NCI-H82 treated with DMSO at 0.1 percent for 48 hours (cell line): Measurements from ENCODE around the gene PPWD1.
"Not testable (repeated sequence)": the region's sequence is repeated elsewhere in the genome, so short reads cannot be mapped to it uniquely, and the experiment has no call there.

ENCODE experiments used
- DNase-seq: peaks from one replicate; lab custom pipeline; 2025; ENCODE audit not compliant: unreplicated experiment; lab: John Stamatoyannopoulos, UW

PPWD1 gene

DNA sequence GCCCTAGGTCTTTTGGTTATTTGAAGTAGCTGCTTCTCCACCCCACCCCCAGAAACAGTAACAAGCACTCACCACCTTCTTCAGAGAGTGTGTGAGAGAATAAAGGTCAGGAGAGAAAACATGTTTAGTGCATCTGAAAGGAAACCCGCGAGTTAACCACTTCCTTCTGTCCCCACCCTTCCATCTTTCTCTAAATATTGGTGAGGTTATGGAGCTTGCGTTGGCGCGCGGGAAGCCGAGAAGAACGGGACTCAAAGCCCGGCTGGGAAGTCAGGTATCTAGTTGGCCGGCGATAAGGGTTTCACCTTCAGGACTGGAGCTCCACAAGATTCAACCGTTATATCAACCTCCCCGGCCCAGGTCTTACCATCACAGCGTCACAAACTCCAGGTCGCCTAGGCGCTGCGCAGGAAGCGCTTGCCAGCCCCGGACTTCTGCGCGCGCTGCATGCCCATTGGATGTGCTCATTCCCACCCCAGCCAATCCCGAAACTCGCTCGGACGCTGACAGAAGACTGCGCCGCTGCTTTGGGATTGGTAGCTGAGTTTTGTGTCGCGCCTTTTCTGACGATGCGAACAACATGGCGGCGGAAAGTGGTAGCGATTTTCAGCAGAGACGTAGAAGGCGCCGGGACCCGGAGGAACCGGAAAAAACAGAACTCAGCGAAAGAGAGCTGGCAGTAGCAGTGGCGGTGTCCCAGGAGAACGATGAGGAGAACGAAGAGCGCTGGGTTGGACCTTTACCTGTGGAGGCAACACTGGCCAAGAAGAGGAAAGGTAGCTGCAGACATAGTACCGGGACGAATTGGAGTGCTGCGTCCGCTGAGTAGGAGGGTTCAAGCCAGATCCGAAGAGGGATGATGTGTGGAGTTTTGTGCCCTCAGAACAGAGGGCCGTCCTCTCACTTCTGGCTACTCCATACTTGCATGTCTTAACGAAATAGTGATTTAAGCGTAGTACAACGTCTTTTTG, at the start of gene PPWD1, which contains the start of gene CENPK:
PPWD1 (plus strand) TSS at position 566 of the 971 bp plus-strand sequence; CDS start at position 581, 15 bp downstream.
CENPK (minus strand) TSS at position 438 of the 971 bp plus-strand sequence. CDS start 8,261 bp downstream, outside the sequence.
- DNase-seq: peak; percentile 83

- no peak for DNase-seq
These were observed 37.4 kb upstream of the PPWD1 start for GRCh38 chr5:65525726-65526125.

DNA sequence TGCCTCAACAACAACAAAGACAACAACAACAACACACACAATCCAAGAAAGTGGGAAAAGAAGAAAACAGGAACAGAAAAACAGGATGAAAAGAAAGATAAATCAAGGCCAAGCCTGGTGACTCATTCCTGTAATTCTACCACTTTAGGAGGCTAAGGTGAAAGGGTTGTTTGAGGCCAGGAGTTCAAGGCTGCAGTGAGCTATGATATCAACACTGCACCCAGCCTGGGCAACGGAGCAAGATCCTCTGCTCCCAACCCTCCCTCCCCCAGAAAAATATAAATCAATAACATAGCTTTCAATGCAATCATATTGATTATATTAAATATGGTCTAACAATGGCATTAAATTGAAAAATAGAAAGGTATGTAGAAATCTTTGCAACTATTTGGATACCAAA, 32.2 kb upstream of the PPWD1 start:
- no peak for DNase-seq

GRCh38 chr5:65535529-65535987, 27.5 kb upstream of the PPWD1 start:
- DNase-seq: no peak

DNA sequence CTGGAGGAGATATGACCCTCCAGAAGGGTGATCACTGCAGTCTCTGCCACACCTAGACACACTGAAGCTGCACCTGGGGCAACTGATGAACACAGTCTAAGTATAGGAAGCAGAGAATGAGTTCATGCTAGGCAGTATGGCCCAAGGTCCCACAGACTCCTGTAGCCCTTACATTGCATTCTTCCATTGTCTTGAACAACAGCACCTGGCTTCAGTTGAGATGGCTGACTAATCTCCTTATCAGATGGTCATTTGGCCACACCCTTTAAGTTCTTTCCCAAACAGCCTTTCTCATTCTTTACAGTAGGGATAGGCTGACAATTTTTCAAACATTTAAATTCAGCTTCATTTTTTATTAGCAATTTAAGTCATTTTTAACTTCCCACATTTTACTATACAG, 23.3 kb upstream of the PPWD1 start:
- no peak for DNase-seq

- no peak for DNase-seq
These were observed 18.6 kb upstream of the PPWD1 start for GRCh38 chr5:65544473-65544872.

GRCh38 chr5:65546141-65546540, 17.0 kb upstream of the PPWD1 start:
- DNase-seq: no peak

GRCh38 chr5:65548281-65548680, 14.8 kb upstream of the PPWD1 start:
- DNase-seq: no peak

DNA sequence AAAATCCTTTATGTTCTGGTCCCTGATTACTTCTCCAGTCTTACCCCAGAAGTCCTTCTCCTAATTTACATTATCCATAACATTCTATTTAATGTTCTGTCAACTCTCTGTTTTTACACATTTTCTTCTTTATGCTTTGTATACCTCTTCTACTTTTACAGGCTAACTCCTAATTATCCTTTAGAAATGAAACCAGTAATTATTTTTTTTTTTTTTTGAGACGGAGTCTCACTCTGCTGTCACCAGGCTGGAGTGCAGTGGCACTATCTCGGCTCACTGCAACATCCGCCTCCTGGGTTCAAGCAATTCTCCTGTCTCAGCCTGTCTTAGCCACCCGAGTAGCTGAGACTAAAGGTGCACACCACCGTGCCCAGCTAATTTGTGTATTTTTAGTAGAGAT, 9.2 kb upstream of the PPWD1 start:
- DNase-seq: no peak

- no peak for DNase-seq
These were observed 7.8 kb upstream of the PPWD1 start for GRCh38 chr5:65555287-65555686.

DNA sequence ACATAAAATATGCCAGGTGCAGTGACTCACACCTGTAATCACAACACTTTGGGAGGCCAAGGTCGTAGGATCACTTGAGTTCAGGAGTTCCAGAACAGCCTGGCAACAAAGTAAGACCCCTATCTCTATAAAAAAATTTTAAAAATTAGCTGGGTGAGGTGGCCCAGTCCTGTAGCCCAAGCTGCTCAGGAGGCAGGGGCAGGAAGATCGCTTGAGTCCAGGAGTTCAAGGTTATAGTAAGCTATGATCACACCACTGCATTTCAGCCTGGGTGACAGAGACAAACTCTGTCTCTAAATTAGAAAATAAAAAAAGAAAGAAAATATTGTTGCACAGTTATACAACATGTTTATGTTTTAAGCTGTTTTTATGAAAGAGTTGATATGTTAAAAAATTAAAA, 6.9 kb upstream of the PPWD1 start:
- no peak for DNase-seq

GRCh38 chr5:65556718-65557117, 6.4 kb upstream of the PPWD1 start:
- DNase-seq: no peak

DNA sequence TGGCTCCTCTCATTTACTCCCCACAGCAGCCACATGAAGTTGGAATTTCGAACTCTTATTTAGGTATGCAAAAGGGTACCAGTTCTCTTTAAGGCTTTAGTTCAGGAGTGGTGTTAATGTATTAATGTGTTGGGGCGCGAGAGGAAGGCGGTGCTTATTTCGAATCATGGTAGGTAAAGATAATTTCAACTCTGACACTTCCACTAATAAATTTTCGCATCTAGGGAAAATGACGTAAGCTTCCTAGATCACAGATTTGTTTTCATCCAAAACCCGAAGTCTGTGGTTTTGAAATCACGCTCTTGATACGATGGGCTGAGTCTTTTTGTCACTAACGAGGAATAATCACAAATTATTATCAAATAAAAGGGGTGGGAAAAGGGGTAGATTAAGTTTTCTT, 681 bp downstream of the PPWD1 start:
- DNase-seq: no peak

GRCh38 chr5:65566505-65566904, 3.4 kb downstream of the PPWD1 start:
- no peak for DNase-seq

- no peak for DNase-seq
These were observed 7.6 kb downstream of the PPWD1 start for GRCh38 chr5:65570598-65571226.

DNA sequence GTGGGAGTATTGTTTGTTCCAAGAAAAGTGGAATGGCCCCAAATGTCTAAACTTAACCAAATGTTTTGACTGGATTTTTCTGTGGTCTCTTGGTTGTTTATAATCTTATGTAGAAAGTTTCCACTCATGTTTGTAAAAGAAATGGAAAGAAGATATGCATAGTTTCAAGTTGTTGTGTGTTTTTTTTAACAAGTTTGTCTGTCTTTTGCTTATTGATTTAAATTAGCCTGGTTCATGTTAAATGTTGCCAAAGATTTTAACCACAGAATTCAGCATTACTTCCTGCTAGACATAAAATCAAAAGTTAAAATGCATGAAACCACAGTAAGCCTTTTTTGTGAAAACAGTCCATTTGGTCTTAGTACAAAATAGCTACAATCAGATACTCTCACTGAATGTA, 14.0 kb downstream of the PPWD1 start:
- no peak for DNase-seq

- DNase-seq: no peak
These were observed 25.6 kb downstream of the PPWD1 start for GRCh38 chr5:65588694-65589093.

GRCh38 chr5:65601761-65602160, 38.7 kb downstream of the PPWD1 start:
- DNase-seq: not testable (repeated sequence)

DNA sequence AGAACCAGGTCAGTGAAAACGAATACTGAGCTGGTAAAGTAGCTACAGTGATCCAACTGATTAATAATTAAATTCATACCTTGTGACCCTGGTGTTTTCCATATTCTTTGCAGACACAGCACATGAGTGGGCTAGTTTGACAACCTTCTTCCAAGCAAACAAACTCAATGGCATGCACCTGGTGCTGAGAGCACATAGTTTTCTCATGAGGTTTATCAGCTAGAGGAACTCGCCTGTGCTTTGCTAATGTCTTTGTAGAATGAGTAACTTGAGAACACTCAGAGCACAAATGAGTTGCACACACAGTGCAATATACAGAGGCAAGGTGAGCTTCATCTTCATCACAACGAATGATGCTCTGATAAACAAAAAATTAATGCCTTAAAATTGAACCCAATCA, 48.4 kb downstream of the PPWD1 start:
- no peak for DNase-seq

DNA sequence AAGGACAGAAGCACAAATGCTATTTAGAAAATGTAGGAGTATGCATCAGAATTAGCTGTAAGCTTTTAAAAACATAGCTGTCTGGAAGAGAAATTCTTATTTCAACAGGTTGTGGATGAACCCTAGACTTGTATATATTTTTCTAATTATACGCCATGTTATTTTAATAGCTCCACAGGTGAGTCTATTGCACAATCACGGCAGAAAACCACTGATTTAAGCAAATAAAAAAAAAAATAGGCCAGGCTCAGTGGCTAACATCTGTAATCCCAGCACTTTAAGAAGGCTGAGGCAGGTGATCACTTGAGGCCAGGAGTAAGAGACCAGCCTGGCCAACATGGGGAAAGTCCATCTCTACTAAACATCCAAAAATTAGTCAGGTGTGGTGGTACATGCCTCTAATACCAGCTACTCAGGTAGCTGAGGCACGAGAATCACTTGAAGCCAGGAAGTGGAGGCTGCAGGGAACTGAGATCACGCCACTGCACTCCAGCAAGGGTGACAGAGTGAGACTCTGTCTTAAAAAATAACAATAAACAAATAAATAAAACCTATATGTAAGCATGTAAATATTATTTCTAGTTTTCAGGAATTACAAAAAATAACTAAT, 49.3 kb downstream of the PPWD1 start:
- no peak for DNase-seq

DNA sequence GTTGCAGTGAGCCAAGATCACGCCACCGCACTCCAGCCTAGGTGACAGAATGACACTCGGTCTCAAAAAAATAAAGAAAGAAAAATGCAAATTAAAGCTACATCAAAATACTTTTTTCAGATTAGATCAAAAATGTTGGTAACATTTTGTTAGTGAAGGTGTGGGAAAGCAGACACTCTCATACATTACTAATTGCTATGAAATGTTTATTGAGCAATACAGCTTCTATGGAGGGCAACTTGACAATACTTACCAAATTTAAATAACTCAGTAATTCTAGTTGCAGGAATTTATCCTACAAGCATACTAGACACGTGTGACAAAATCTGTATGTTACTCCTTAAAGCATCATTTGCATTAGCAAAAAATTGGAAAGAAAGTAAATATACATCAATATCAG, 56.9 kb downstream of the PPWD1 start:
- no peak for DNase-seq

DNA sequence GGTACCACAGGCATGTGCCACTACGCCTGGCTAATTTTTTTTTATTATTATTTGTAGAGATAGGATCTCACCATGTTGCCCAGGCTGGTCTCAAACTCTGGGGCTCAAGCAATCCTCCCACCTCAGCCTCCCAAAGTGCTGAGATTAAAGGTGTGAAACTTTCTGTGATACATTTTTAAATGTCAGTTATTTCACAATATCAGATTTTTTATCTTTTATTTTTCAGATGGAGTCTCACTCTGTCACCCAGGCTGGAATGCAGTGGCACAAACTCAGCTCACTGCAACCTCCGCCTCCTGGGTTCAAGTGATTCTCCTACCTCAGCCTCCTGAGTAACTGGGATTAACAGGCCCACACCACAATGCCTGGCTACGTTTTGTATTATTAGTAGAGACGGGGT, 58.9 kb downstream of the PPWD1 start:
- DNase-seq: not testable (repeated sequence)
